ENCODE results near the gene ZMYND10.

GRCh38 chr3:50331364-50331907 lies 14.1 kb downstream of the ZMYND10 start:
- TF ChIP-seq POLR2A (IDR thresholded peaks at IDR 0.05) (no peak), CTCF (IDR thresholded peaks at IDR 0.05) (no peak)
